ENCODE results near the gene ST6GALNAC3.
"Not testable (repeated sequence)": the region's sequence is repeated elsewhere in the genome, so short reads cannot be mapped to it uniquely, and the experiment has no call there.

ST6GALNAC3 gene

GRCh38 chr1:76240316-76240715 lies 165.8 kb downstream of the ST6GALNAC3 start:
- H3K9ac ChIP-seq (ENCODE audit: low read length): no peak overlapping the region
- no peak overlapping the region for H3K27ac ChIP-seq (ENCODE audit: low read depth, low read length)
- peaks cover 35% of the 10 kb centered on the region for H3K4me1 ChIP-seq (ENCODE audit: control insufficient read depth, insufficient read depth, low read length)
- H3K9me3 ChIP-seq (ENCODE audit: control insufficient read depth, insufficient read depth, low read depth, low read length): peaks cover 9% of the 10 kb centered on the region; the same call in 1 of the 2 replicates
- no peaks in the 10 kb centered on the region for H3K27me3 ChIP-seq (ENCODE audit: control insufficient read depth, insufficient read depth, low read length)
- no peaks in the 10 kb centered on the region for H3K36me3 ChIP-seq (ENCODE audit: control insufficient read depth, insufficient read depth, low read length)
- no peak overlapping the region for H3K4me3 ChIP-seq (ENCODE audit: low read depth, low read length)

- H3K36me3 ChIP-seq (ENCODE audit: control insufficient read depth, insufficient read depth, low read length); H3K9ac ChIP-seq (ENCODE audit: low read length); H3K27me3 ChIP-seq (ENCODE audit: control insufficient read depth, insufficient read depth, low read length); H3K27ac ChIP-seq (ENCODE audit: low read depth, low read length); H3K4me3 ChIP-seq (ENCODE audit: low read depth, low read length); H3K9me3 ChIP-seq (ENCODE audit: control insufficient read depth, insufficient read depth, low read depth, low read length): not testable (repeated sequence)
- H3K4me1 ChIP-seq (ENCODE audit: control insufficient read depth, insufficient read depth, low read length): peaks cover 39% of the 10 kb centered on the region
Measured at GRCh38 chr1:76242587-76242986, 168.0 kb downstream of the ST6GALNAC3 start.

DNA sequence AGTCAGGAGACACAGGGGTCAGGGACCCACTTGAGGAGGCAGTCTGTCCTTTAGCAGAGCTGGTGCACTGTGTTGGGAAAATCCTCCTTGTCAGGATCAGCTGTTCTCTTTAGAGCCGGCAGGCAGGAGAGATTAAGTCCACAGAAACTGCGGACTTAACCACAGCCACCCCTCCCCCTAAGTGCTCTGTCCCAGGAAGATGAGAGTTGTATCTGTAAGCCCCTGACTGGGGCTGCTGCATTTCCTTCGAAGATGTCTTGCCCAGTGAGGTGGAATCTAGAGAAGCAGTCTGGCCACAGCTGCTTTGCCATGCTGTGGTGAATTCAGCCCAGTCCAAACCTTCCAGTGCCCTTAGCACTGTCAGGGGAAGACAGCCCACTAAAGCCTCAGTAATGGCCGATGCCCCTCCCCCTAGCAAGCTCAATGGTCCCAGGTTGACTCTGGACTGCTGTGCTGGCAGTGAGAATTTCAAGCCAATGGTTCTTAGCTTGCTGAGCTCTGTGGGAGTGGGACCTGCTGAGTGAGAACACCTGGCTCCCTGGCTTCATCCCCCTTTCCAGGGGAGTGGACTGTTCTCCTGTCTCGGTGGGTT lies 172.8 kb downstream of the ST6GALNAC3 start:
- H3K4me1 ChIP-seq (ENCODE audit: control insufficient read depth, insufficient read depth, low read length): peaks cover 31% of the 10 kb centered on the region
- no peak overlapping the region for H3K4me3 ChIP-seq (ENCODE audit: low read depth, low read length)
- no peak overlapping the region for H3K27ac ChIP-seq (ENCODE audit: low read depth, low read length)
- no peak overlapping the region for H3K9ac ChIP-seq (ENCODE audit: low read length)
- no peaks in the 10 kb centered on the region for H3K36me3 ChIP-seq (ENCODE audit: control insufficient read depth, insufficient read depth, low read length)
- no peaks in the 10 kb centered on the region for H3K27me3 ChIP-seq (ENCODE audit: control insufficient read depth, insufficient read depth, low read length)
- H3K9me3 ChIP-seq (ENCODE audit: control insufficient read depth, insufficient read depth, low read depth, low read length): peaks cover 8% of the 10 kb centered on the region; the same call in 1 of the 2 replicates

GRCh38 chr1:76250271-76250670 lies 175.7 kb downstream of the ST6GALNAC3 start:
- Histone ChIP-seq H3K9me3 (ENCODE audit: control insufficient read depth, insufficient read depth, low read depth, low read length) (no peaks in the 10 kb centered on the region; the same call in 1 of the 2 replicates), H3K9ac (ENCODE audit: low read length) (no peak overlapping the region), H3K27me3 (ENCODE audit: control insufficient read depth, insufficient read depth, low read length) (no peaks in the 10 kb centered on the region), H3K36me3 (ENCODE audit: control insufficient read depth, insufficient read depth, low read length) (no peaks in the 10 kb centered on the region), H3K4me1 (ENCODE audit: control insufficient read depth, insufficient read depth, low read length) (peaks cover 41% of the 10 kb centered on the region), H3K27ac (ENCODE audit: low read depth, low read length) (0 out of 2 replicates have a peak overlapping the region, but pooled peaks have one; percentile 32), H3K4me3 (ENCODE audit: low read depth, low read length) (no peak overlapping the region)

DNA sequence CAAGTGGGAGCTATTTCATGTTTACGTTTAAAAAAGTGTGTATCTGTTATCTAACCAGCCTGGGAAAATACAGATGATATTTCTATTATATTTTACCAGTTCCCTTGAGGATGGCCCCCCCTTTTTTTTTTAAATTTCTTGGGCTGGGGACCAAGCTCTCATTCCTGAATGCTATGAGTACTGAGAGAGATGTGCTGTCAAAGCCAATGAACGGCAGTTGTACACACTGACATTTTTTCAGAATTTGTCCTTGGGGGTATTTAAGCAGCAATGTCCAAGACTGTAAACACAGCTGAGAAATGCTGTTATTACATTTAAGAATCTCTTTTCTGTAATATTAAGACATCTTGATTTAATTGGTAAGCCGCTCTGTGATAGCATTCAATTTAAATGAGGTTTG lies 177.9 kb downstream of the ST6GALNAC3 start:
- Histone ChIP-seq H3K27me3 (ENCODE audit: control insufficient read depth, insufficient read depth, low read length) (no peaks in the 10 kb centered on the region), H3K4me3 (ENCODE audit: low read depth, low read length) (no peak overlapping the region), H3K36me3 (ENCODE audit: control insufficient read depth, insufficient read depth, low read length) (no peaks in the 10 kb centered on the region), H3K4me1 (ENCODE audit: control insufficient read depth, insufficient read depth, low read length) (peaks cover 39% of the 10 kb centered on the region), H3K27ac (ENCODE audit: low read depth, low read length) (no peak overlapping the region), H3K9me3 (ENCODE audit: control insufficient read depth, insufficient read depth, low read depth, low read length) (no peaks in the 10 kb centered on the region), H3K9ac (ENCODE audit: low read length) (no peak overlapping the region)

DNA sequence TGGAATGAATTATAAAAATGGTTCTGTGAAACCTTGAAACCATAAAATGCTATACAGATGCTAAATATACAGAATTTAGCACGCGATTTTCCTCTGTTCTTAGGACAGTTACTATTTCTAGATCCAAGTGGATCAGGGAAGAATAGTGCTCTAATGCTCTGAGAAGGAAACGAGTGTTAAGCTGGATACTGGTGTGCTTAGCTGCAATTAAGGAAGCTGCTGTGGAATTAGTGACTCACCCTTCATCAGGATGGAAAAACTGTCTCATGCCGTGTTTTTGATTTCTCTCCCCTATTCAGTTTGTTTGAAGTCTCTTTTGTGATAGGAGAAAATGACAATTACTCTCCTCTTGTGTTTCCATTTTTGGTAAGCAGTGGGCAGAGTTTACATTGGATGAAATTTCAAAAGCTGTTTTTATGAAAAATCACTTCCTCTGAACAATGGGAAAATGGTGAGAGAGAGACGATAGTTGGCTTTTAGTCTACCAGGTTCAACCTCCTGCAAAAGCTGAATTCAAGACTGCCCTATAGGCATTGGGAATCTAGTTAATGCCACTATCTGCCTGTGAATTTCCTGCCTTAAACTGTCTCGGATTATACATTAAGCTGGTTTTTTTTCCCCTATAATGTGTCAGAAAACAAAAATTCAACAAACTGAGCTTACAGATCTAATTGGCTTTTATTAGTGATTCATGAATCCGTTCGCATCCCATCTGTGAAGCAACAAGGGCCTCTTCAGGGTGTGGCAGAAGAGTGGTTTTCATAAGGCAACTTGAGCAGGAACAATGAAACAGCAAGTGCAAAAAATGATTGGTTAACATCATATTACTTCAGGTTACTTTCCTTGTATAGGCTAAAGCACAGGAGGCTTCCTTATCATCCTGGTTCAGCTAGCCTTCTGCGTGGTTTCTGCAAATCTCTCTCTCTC lies 179.8 kb downstream of the ST6GALNAC3 start:
- no peaks in the 10 kb centered on the region for H3K27me3 ChIP-seq (ENCODE audit: control insufficient read depth, insufficient read depth, low read length)
- peak overlapping the region; percentile 51; the same call in 1 of the 2 replicates for H3K27ac ChIP-seq (ENCODE audit: low read depth, low read length)
- H3K36me3 ChIP-seq (ENCODE audit: control insufficient read depth, insufficient read depth, low read length): no peaks in the 10 kb centered on the region
- no peak overlapping the region for H3K9ac ChIP-seq (ENCODE audit: low read length)
- H3K4me3 ChIP-seq (ENCODE audit: low read depth, low read length): no peak overlapping the region
- no peaks in the 10 kb centered on the region for H3K9me3 ChIP-seq (ENCODE audit: control insufficient read depth, insufficient read depth, low read depth, low read length)
- H3K4me1 ChIP-seq (ENCODE audit: control insufficient read depth, insufficient read depth, low read length): peaks cover 31% of the 10 kb centered on the region

DNA sequence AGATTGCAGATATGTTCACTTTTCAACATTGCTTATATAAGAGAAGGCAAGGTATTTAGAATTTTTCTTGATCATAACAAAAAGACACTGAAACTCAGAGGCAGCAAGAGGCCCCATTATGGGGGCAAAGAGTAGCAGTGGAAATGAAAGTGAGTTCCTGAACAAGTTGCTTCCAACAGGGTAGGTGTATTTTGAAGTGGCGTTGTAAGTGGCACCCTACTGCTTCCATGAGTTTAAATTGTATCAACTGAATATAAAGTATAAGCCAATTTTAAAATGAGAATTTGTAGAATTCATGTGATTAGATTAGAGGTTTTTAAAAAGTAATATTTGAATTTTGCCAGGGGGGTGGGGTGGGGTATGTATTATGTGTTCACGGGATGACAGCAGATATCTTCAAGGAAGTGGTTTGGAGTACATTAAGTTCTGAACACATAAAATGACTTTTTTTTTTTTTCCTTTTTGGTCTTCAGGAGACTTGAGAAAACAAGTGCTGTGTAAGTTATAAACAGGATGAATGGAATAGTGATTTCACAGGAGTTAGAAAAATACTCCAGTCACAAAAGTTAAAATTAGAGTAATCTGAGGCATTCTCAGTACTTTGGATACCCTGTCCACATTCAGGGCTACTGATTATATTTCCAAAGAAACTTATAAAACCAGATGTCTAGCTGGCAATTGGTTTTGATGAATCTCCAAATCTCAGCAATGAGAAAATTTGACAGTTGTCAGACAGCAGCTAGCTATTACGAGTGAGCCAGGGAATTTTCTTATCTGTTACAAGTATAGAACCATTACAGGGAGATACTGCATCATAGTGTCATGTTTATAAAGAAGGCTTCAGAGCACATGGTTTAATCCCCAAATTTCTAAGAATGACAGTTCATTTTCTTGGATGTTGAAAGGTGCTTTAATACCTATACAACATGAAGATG lies 182.0 kb downstream of the ST6GALNAC3 start:
- H3K9me3 ChIP-seq (ENCODE audit: control insufficient read depth, insufficient read depth, low read depth, low read length): no peaks in the 10 kb centered on the region
- H3K27ac ChIP-seq (ENCODE audit: low read depth, low read length): no peak overlapping the region
- peaks cover 15% of the 10 kb centered on the region for H3K4me1 ChIP-seq (ENCODE audit: control insufficient read depth, insufficient read depth, low read length)
- H3K4me3 ChIP-seq (ENCODE audit: low read depth, low read length): no peak overlapping the region
- no peak overlapping the region for H3K9ac ChIP-seq (ENCODE audit: low read length)
- no peaks in the 10 kb centered on the region for H3K36me3 ChIP-seq (ENCODE audit: control insufficient read depth, insufficient read depth, low read length)
- H3K27me3 ChIP-seq (ENCODE audit: control insufficient read depth, insufficient read depth, low read length): no peaks in the 10 kb centered on the region

- no peak overlapping the region for H3K4me3 ChIP-seq (ENCODE audit: low read depth, low read length)
- H3K9me3 ChIP-seq (ENCODE audit: control insufficient read depth, insufficient read depth, low read depth, low read length): no peaks in the 10 kb centered on the region
- no peak overlapping the region for H3K27ac ChIP-seq (ENCODE audit: low read depth, low read length)
- peaks cover 14% of the 10 kb centered on the region for H3K4me1 ChIP-seq (ENCODE audit: control insufficient read depth, insufficient read depth, low read length)
- H3K9ac ChIP-seq (ENCODE audit: low read length): no peak overlapping the region
- no peaks in the 10 kb centered on the region for H3K36me3 ChIP-seq (ENCODE audit: control insufficient read depth, insufficient read depth, low read length)
- H3K27me3 ChIP-seq (ENCODE audit: control insufficient read depth, insufficient read depth, low read length): no peaks in the 10 kb centered on the region
Measured at GRCh38 chr1:76257823-76258222, 183.3 kb downstream of the ST6GALNAC3 start.

GRCh38 chr1:76259270-76259669 lies 184.7 kb downstream of the ST6GALNAC3 start:
- no peaks in the 10 kb centered on the region for H3K9me3 ChIP-seq (ENCODE audit: control insufficient read depth, insufficient read depth, low read depth, low read length)
- peaks cover 12% of the 10 kb centered on the region for H3K4me1 ChIP-seq (ENCODE audit: control insufficient read depth, insufficient read depth, low read length)
- no peak overlapping the region for H3K9ac ChIP-seq (ENCODE audit: low read length)
- no peaks in the 10 kb centered on the region for H3K36me3 ChIP-seq (ENCODE audit: control insufficient read depth, insufficient read depth, low read length)
- H3K27ac ChIP-seq (ENCODE audit: low read depth, low read length): no peak overlapping the region
- H3K4me3 ChIP-seq (ENCODE audit: low read depth, low read length): no peak overlapping the region
- no peaks in the 10 kb centered on the region for H3K27me3 ChIP-seq (ENCODE audit: control insufficient read depth, insufficient read depth, low read length)

- Histone ChIP-seq H3K36me3 (ENCODE audit: control insufficient read depth, insufficient read depth, low read length) (no peaks in the 10 kb centered on the region), H3K27me3 (ENCODE audit: control insufficient read depth, insufficient read depth, low read length) (no peaks in the 10 kb centered on the region), H3K9me3 (ENCODE audit: control insufficient read depth, insufficient read depth, low read depth, low read length) (no peaks in the 10 kb centered on the region), H3K4me1 (ENCODE audit: control insufficient read depth, insufficient read depth, low read length) (peaks cover 7% of the 10 kb centered on the region; the same call in 1 of the 2 replicates), H3K9ac (ENCODE audit: low read length) (no peak overlapping the region), H3K4me3 (ENCODE audit: low read depth, low read length) (no peak overlapping the region), H3K27ac (ENCODE audit: low read depth, low read length) (no peak overlapping the region)
Measured at GRCh38 chr1:76260279-76260678, 185.7 kb downstream of the ST6GALNAC3 start.

Data from HUES6 (cell line).